GM23338 (cell line): ENCODE data around the gene CIAO1. TPM values are rescaled to one million over a fixed set of nuclear protein-coding genes. Genes with fewer than 3 reads are reported as not detected.

Experiments used
- ATAC-seq: fragments of 200-7000 bp; cut with Tn5 transposase; 3 replicates; pipeline ENCODE4 v1.9.1; 2020
- DNase-seq: peaks from one replicate; pipeline ENCODE4 v3.0.0-alpha.2; 2015; ENCODE audit warnings: low spot score
- H2AFZ ChIP-seq: fragments of 200-600 bp; sonication (generic); 2 replicates; pipeline ENCODE4 v1.8.0; 2016; ENCODE audit warnings: antibody characterized with exemption, mild to moderate bottlenecking, moderate library complexity
- H3F3A ChIP-seq: fragments of 200-600 bp; sonication (generic); replicated peaks from 2 replicates; pipeline ENCODE4 v1.8.0; 2017; ENCODE audit warnings: antibody characterized with exemption, mixed run types, low read depth
- H3K27ac ChIP-seq: fragments of 200-600 bp; sonication (generic); 2 replicates; pipeline ENCODE4 v1.6.1; 2016; ENCODE audit warnings: low read depth
- H3K27me3 ChIP-seq: fragments of 200-600 bp; sonication (generic); 2 replicates; pipeline ENCODE4 v1.8.0; 2016; ENCODE audit warnings: mild to moderate bottlenecking, mixed run types, moderate library complexity; ENCODE audit not compliant: insufficient read depth
- H3K36me3 ChIP-seq: fragments of 200-600 bp; sonication (generic); 2 replicates; pipeline ENCODE4 v1.8.0; 2016; ENCODE audit warnings: mild to moderate bottlenecking; ENCODE audit not compliant: insufficient read depth
- H3K4me1 ChIP-seq: fragments of 200-600 bp; sonication (generic); 2 replicates; pipeline ENCODE4 v1.8.0; 2016; ENCODE audit warnings: mild to moderate bottlenecking, moderate library complexity; ENCODE audit not compliant: insufficient read depth
- H3K4me2 ChIP-seq: fragments of 200-600 bp; sonication (generic); 2 replicates; pipeline ENCODE4 v1.7.1; 2017; ENCODE audit warnings: mixed run types
- H3K4me3 ChIP-seq: fragments of 200-600 bp; sonication (generic); 2 replicates; pipeline ENCODE4 v1.6.1; 2016; ENCODE audit warnings: mixed run types
- H3K79me2 ChIP-seq: fragments of 200-600 bp; sonication (generic); replicated peaks from 2 replicates; pipeline ENCODE4 v1.8.0; 2017; ENCODE audit warnings: mild to moderate bottlenecking; ENCODE audit not compliant: insufficient read depth
- H3K9me2 ChIP-seq: fragments of 200-600 bp; sonication (generic); 2 replicates; pipeline ENCODE4 v1.8.0; 2017; ENCODE audit not compliant: insufficient read depth
- H4K20me1 ChIP-seq: fragments of 200-600 bp; sonication (generic); replicated peaks from 2 replicates; pipeline ENCODE4 v1.8.0; 2017; ENCODE audit warnings: mild to moderate bottlenecking; ENCODE audit not compliant: insufficient read depth
- H3K27ac Mint-ChIP-seq: 2 replicates; pipeline ENCODE4 v1.8.0; 2020; ENCODE audit warnings: inconsistent platforms, mild to moderate bottlenecking, moderate library complexity, mixed read lengths
- H3K27me3 Mint-ChIP-seq: 3 replicates; pipeline ENCODE4 v1.8.0; 2022; ENCODE audit warnings: low read depth, mild to moderate bottlenecking, moderate library complexity, mixed read lengths, inconsistent platforms; ENCODE audit not compliant: insufficient read depth, poor library complexity
- H3K36me3 Mint-ChIP-seq: 3 replicates; pipeline ENCODE4 v1.8.0; 2021; ENCODE audit warnings: low read depth, mild to moderate bottlenecking, inconsistent platforms, moderate library complexity, mixed read lengths
- H3K4me1 Mint-ChIP-seq: 3 replicates; pipeline ENCODE4 v1.8.0; 2020; ENCODE audit warnings: mild to moderate bottlenecking, inconsistent platforms, mixed read lengths
- H3K4me3 Mint-ChIP-seq: 3 replicates; pipeline ENCODE4 v1.8.0; 2021; ENCODE audit warnings: moderate library complexity, mild to moderate bottlenecking, inconsistent platforms, mixed read lengths
- H3K9me3 Mint-ChIP-seq: 3 replicates; pipeline ENCODE4 v1.8.0; 2020; ENCODE audit warnings: moderate library complexity, mild to moderate bottlenecking, inconsistent platforms, mixed read lengths
- EZH2 ChIP-seq: fragments of 200-600 bp; sonication (generic); IDR thresholded peaks from one replicate; pipeline ENCODE4 v1.8.0; 2017; ENCODE audit warnings: antibody characterized with exemption, mild to moderate bottlenecking, low read depth; ENCODE audit not compliant: unreplicated experiment
- NANOG ChIP-seq: IDR thresholded peaks from 2 replicates; pipeline ENCODE4 v1.6.1; 2016; ENCODE audit warnings: antibody characterized with exemption, borderline replicate concordance
- STAT1 ChIP-seq: IDR thresholded peaks from one replicate; pipeline ENCODE4 v1.6.1; 2016; ENCODE audit warnings: antibody characterized with exemption; ENCODE audit not compliant: unreplicated experiment
- ZNF114 ChIP-seq: fragments of 250-450 bp; sonication (Bioruptor Pico); IDR thresholded peaks from 2 replicates; pipeline ENCODE4 v1.5.0; 2020; ENCODE audit warnings: mild to moderate bottlenecking, moderate library complexity
- ZNF331 ChIP-seq: fragments of 250-450 bp; sonication (Bioruptor Pico); IDR thresholded peaks from 2 replicates; pipeline ENCODE4 v1.5.0; 2020; ENCODE audit warnings: low read depth, mild to moderate bottlenecking, moderate library complexity
- polyA plus RNA-seq: library from polyadenylated mRNA; unstranded; fragments of >200 nt; fragmentation: Nextera tagmentation; extraction: Ambion mirVana; gene quantifications from 2 replicates; pipeline ENCODE4 v1.2.1, GENCODE V29; 2016
- total RNA-seq: library from RNA; depleted of rRNA; stranded (reverse); fragments of >200 nt; shearing (Covaris generic); gene quantifications from 2 replicates; pipeline ENCODE4 v1.2.3, GENCODE V29; 2014
- TF ChIP-seq, protein P1 (sequence below): fragments of 250-450 bp; sonication (Bioruptor Pico); IDR thresholded peaks from 2 replicates; pipeline ENCODE4 v1.5.0; 2020; ENCODE audit warnings: mild to moderate bottlenecking, moderate library complexity
- TF ChIP-seq, protein P2 (sequence below), 2 experiments: fragments of 200-600 bp in 1 of 2; sonication (generic) in 1 of 2; conservative IDR thresholded peaks; 2 replicates each; pipeline versions ENCODE4 v1.5.1 to v1.6.1; 2016 to 2017; ENCODE audit warnings: antibody characterized with exemption in 2 of 2, low read depth in 2 of 2, mild to moderate bottlenecking in 2 of 2, moderate library complexity in 1 of 2

CIAO1 gene
- total and polyA plus RNA-seq, 2 experiments from 2014 or later, result 48.8 to 119 TPM

DNA sequence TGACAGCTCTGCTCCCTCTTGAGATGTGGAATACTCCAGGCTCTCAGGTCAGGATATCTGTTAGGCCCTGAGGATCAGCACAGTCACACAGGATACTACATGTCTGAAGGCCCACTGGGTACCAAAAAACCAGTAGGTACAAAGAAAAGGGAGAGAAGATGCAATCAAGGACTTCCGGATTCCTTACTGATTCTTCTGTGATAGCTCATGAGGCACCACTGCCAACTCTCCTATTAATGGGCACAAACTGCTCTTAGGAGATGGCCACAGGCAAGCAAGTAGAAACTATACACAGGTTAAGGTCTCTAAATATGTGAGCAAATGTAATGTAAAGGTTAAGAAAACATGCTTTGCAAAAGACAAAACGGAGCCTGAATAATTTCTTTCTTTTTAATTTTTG lies 3.7 kb upstream of the CIAO1 start:
- Histone ChIP-seq H3K4me2 (no peak overlapping the region), H3K27ac (no peak overlapping the region), H3K27me3 (no peaks in the 10 kb centered on the region), H3K36me3 (0 out of 2 replicates have a peak, but pooled peaks cover 3% of the 10 kb centered on the region), H3K9me2 (no peaks in the 10 kb centered on the region), H3K4me1 (peaks cover 10% of the 10 kb centered on the region; the same call in 1 of the 2 replicates), H2AFZ (no peak overlapping the region), H3F3A (peaks cover 5% of the 10 kb centered on the region), H3K79me2 (peaks cover 55% of the 10 kb centered on the region), H3K4me3 (no peak overlapping the region), H4K20me1 (peaks cover 44% of the 10 kb centered on the region)
- Mint-ChIP-seq H3K4me3 (no peak overlapping the region), H3K27me3 (peaks cover 12% of the 10 kb centered on the region), H3K27ac (no peak overlapping the region), H3K9me3 (no peaks in the 10 kb centered on the region; the same call in 2 of the 3 replicates), H3K36me3 (peaks cover 8% of the 10 kb centered on the region), H3K4me1 (peaks cover 27% of the 10 kb centered on the region)
- ATAC-seq (no peak), DNase-seq (no peak)
- TF ChIP-seq, protein P1, sequence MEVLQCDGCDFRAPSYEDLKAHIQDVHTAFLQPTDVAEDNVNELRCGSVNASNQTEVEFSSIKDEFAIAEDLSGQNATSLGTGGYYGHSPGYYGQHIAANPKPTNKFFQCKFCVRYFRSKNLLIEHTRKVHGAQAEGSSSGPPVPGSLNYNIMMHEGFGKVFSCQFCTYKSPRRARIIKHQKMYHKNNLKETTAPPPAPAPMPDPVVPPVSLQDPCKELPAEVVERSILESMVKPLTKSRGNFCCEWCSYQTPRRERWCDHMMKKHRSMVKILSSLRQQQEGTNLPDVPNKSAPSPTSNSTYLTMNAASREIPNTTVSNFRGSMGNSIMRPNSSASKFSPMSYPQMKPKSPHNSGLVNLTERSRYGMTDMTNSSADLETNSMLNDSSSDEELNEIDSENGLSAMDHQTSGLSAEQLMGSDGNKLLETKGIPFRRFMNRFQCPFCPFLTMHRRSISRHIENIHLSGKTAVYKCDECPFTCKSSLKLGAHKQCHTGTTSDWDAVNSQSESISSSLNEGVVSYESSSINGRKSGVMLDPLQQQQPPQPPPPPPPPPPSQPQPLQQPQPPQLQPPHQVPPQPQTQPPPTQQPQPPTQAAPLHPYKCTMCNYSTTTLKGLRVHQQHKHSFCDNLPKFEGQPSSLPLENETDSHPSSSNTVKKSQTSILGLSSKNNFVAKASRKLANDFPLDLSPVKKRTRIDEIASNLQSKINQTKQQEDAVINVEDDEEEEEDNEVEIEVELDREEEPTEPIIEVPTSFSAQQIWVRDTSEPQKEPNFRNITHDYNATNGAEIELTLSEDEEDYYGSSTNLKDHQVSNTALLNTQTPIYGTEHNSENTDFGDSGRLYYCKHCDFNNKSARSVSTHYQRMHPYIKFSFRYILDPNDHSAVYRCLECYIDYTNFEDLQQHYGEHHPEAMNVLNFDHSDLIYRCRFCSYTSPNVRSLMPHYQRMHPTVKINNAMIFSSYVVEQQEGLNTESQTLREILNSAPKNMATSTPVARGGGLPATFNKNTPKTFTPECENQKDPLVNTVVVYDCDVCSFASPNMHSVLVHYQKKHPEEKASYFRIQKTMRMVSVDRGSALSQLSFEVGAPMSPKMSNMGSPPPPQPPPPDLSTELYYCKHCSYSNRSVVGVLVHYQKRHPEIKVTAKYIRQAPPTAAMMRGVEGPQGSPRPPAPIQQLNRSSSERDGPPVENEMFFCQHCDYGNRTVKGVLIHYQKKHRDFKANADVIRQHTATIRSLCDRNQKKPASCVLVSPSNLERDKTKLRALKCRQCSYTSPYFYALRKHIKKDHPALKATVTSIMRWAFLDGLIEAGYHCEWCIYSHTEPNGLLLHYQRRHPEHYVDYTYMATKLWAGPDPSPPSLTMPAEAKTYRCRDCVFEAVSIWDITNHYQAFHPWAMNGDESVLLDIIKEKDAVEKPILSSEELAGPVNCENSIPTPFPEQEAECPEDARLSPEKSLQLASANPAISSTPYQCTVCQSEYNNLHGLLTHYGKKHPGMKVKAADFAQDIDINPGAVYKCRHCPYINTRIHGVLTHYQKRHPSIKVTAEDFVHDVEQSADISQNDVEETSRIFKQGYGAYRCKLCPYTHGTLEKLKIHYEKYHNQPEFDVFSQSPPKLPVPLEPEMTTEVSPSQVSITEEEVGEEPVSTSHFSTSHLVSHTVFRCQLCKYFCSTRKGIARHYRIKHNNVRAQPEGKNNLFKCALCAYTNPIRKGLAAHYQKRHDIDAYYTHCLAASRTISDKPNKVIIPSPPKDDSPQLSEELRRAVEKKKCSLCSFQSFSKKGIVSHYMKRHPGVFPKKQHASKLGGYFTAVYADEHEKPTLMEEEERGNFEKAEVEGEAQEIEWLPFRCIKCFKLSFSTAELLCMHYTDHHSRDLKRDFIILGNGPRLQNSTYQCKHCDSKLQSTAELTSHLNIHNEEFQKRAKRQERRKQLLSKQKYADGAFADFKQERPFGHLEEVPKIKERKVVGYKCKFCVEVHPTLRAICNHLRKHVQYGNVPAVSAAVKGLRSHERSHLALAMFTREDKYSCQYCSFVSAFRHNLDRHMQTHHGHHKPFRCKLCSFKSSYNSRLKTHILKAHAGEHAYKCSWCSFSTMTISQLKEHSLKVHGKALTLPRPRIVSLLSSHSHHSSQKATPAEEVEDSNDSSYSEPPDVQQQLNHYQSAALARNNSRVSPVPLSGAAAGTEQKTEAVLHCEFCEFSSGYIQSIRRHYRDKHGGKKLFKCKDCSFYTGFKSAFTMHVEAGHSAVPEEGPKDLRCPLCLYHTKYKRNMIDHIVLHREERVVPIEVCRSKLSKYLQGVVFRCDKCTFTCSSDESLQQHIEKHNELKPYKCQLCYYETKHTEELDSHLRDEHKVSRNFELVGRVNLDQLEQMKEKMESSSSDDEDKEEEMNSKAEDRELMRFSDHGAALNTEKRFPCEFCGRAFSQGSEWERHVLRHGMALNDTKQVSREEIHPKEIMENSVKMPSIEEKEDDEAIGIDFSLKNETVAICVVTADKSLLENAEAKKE (CRISPR knock-in tag), result no peak
- TF ChIP-seq ZNF114 (no peak), NANOG (no peak), EZH2 (no peak), ZNF331 (CRISPR knock-in tag) (no peak), STAT1 (no peak)
- TF ChIP-seq, protein P2, sequence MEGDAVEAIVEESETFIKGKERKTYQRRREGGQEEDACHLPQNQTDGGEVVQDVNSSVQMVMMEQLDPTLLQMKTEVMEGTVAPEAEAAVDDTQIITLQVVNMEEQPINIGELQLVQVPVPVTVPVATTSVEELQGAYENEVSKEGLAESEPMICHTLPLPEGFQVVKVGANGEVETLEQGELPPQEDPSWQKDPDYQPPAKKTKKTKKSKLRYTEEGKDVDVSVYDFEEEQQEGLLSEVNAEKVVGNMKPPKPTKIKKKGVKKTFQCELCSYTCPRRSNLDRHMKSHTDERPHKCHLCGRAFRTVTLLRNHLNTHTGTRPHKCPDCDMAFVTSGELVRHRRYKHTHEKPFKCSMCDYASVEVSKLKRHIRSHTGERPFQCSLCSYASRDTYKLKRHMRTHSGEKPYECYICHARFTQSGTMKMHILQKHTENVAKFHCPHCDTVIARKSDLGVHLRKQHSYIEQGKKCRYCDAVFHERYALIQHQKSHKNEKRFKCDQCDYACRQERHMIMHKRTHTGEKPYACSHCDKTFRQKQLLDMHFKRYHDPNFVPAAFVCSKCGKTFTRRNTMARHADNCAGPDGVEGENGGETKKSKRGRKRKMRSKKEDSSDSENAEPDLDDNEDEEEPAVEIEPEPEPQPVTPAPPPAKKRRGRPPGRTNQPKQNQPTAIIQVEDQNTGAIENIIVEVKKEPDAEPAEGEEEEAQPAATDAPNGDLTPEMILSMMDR (conservative IDR thresholded peaks at IDR 0.05; ENCODE audit: low read depth in 2 of 2), result no peak
